Neural cell (in vitro differentiated cells): ENCODE measurements around the gene C3. TPM values are rescaled to one million over a fixed set of nuclear protein-coding genes. Genes with fewer than 3 reads are reported as not detected.
A peak's percentile ranks its signal among the peaks of the same experiment; 100 is the strongest.

Experiments used
- H2AFZ ChIP-seq: fragments of 200-600, 300-800 bp; sonication (generic), shearing (Covaris generic); 2 replicates; pipeline ENCODE4 v1.6.0; 2014; ENCODE audit warnings: low read depth, mild to moderate bottlenecking, antibody characterized with exemption, low read length, moderate library complexity
- H3F3A ChIP-seq: fragments of 200-600 bp; shearing (Covaris generic); 2 replicates; pipeline ENCODE4 v1.6.1; 2016; ENCODE audit warnings: mild to moderate bottlenecking, moderate library complexity, mixed read lengths, antibody characterized with exemption, low read length; ENCODE audit not compliant: insufficient read depth, poor library complexity, severe bottlenecking
- H3K27ac ChIP-seq: fragments of 200-600, 300-800 bp; sonication (generic), shearing (Covaris generic); 2 replicates; pipeline ENCODE4 v1.5.1; 2014; ENCODE audit warnings: mild to moderate bottlenecking, low read length, moderate library complexity
- H3K27me3 ChIP-seq: fragments of 300-800, 200-600 bp; sonication (generic), shearing (Covaris generic); 2 replicates; pipeline ENCODE4 v1.6.0; 2014; ENCODE audit warnings: mild to moderate bottlenecking, low read depth, low read length, moderate library complexity; ENCODE audit not compliant: insufficient read depth
- H3K36me3 ChIP-seq: fragments of 300-800, 200-600 bp; sonication (generic), shearing (Covaris generic); 2 replicates; pipeline ENCODE4 v1.5.1; 2014; ENCODE audit warnings: mild to moderate bottlenecking, antibody characterized with exemption, low read length, moderate library complexity; ENCODE audit not compliant: insufficient read depth
- H3K4me2 ChIP-seq: fragments of 300-800, 200-600 bp; sonication (generic), shearing (Covaris generic); 2 replicates; pipeline ENCODE4 v1.6.0; 2014; ENCODE audit warnings: mild to moderate bottlenecking, low read length
- H3K4me3 ChIP-seq: fragments of 300-800, 200-600 bp; sonication (generic), shearing (Covaris generic); 2 replicates; pipeline ENCODE4 v1.5.1; 2014; ENCODE audit warnings: mild to moderate bottlenecking, low read length, moderate library complexity
- H3K79me2 ChIP-seq: fragments of 200-600 bp; shearing (Covaris generic); replicated peaks from 2 replicates; pipeline ENCODE4 v1.6.0; 2014; ENCODE audit warnings: mild to moderate bottlenecking, low read length, moderate library complexity; ENCODE audit not compliant: insufficient read depth
- H3K9ac ChIP-seq: fragments of 300-800, 200-600 bp; sonication (generic), shearing (Covaris generic); 2 replicates; pipeline ENCODE4 v1.6.1; 2016; ENCODE audit warnings: mild to moderate bottlenecking, low read length, mixed read lengths
- H3K9me2 ChIP-seq: fragments of 200-600 bp; shearing (Covaris generic); 2 replicates; pipeline ENCODE4 v1.6.1; 2016; ENCODE audit warnings: mild to moderate bottlenecking, low read length, mixed read lengths; ENCODE audit not compliant: insufficient read depth
- H3K9me3 ChIP-seq: fragments of 200-600, 300-800 bp; sonication (generic), shearing (Covaris generic); 2 replicates; pipeline ENCODE4 v1.6.1; 2016; ENCODE audit warnings: mild to moderate bottlenecking, mixed run types, low read length, moderate library complexity, mixed read lengths
- H4K20me1 ChIP-seq: fragments of 200-600 bp; shearing (Covaris generic); 2 replicates; pipeline ENCODE4 v1.6.1; 2016; ENCODE audit warnings: mild to moderate bottlenecking, mixed run types; ENCODE audit not compliant: insufficient read depth
- CTCF ChIP-seq: fragments of 450-650 bp; IDR thresholded peaks from 2 replicates; pipeline ENCODE4 v1.5.1; 2014; ENCODE audit warnings: antibody characterized with exemption, mild to moderate bottlenecking, moderate library complexity; ENCODE audit not compliant: poor library complexity, severe bottlenecking
- EZH2 ChIP-seq: fragments of 200-600, 300-800 bp; shearing (Covaris generic), sonication (generic); IDR thresholded peaks from 2 replicates; pipeline ENCODE4 v1.6.1; 2014; ENCODE audit warnings: antibody characterized with exemption, low read length, borderline replicate concordance, mild to moderate bottlenecking; ENCODE audit not compliant: insufficient read depth, poor library complexity, severe bottlenecking
- MXI1 ChIP-seq: fragments of 450-650 bp; conservative IDR thresholded peaks from 2 replicates; pipeline ENCODE4 v1.6.1; 2014; ENCODE audit warnings: antibody characterized with exemption, mild to moderate bottlenecking; ENCODE audit not compliant: poor library complexity, severe bottlenecking
- POLR2AphosphoS5 ChIP-seq: IDR thresholded peaks from 2 replicates; pipeline ENCODE4 v1.6.1; 2012
- RAD21 ChIP-seq: fragments of 450-650 bp; conservative IDR thresholded peaks from 2 replicates; pipeline ENCODE4 v1.6.1; 2014; ENCODE audit warnings: antibody characterized with exemption, mild to moderate bottlenecking, moderate library complexity
- REST ChIP-seq: IDR thresholded peaks from 2 replicates; pipeline ENCODE4 v1.6.1; 2012; ENCODE audit warnings: borderline replicate concordance
- SMC3 ChIP-seq: fragments of 450-650 bp; conservative IDR thresholded peaks from 2 replicates; pipeline ENCODE4 v1.6.1; 2014; ENCODE audit warnings: antibody characterized with exemption, mild to moderate bottlenecking, moderate library complexity; ENCODE audit not compliant: poor library complexity
- TAF1 ChIP-seq: IDR thresholded peaks from 2 replicates; pipeline ENCODE4 v1.6.1; 2012; ENCODE audit warnings: low read depth
- polyA plus RNA-seq: library from polyadenylated mRNA; depleted of rRNA; stranded (reverse); fragments of >200 nt; gene quantifications from 2 replicates; pipeline ENCODE4 v1.2.3, GENCODE V29; 2014

The C3 gene
- polyA plus RNA-seq, 1 donor from 2014 or later: not detected

GRCh38 chr19:6743066-6743465, 22.6 kb upstream of the C3 start:
- Histone ChIP-seq H2AFZ (no peak overlapping the region), H3K9ac (no peak overlapping the region), H3K36me3 (no peaks in the 10 kb centered on the region), H3K79me2 (no peaks in the 10 kb centered on the region), H3K9me2 (no peaks in the 10 kb centered on the region), H3K9me3 (no peaks in the 10 kb centered on the region), H3F3A (no peaks in the 10 kb centered on the region), H3K4me3 (no peak overlapping the region), H4K20me1 (no peaks in the 10 kb centered on the region), H3K4me2 (no peak overlapping the region), H3K27me3 (peaks cover 8% of the 10 kb centered on the region), H3K27ac (no peak overlapping the region)
- TF ChIP-seq REST: no peak

- Histone ChIP-seq H3K79me2 (no peaks in the 10 kb centered on the region), H3K9ac (no peak overlapping the region), H3K27ac (no peak overlapping the region), H3K36me3 (no peaks in the 10 kb centered on the region), H3K4me2 (no peak overlapping the region), H4K20me1 (no peaks in the 10 kb centered on the region), H3K27me3 (peaks cover 8% of the 10 kb centered on the region), H3F3A (no peaks in the 10 kb centered on the region), H3K9me2 (no peaks in the 10 kb centered on the region), H2AFZ (no peak overlapping the region), H3K4me3 (peak overlapping the region; percentile 65), H3K9me3 (no peaks in the 10 kb centered on the region)
- TF ChIP-seq RAD21 (no peak), SMC3 (no peak), CTCF (no peak), REST (no peak), POLR2AphosphoS5 (no peak), MXI1 (no peak), TAF1 (no peak), EZH2 (no peak)
Observed at GRCh38 chr19:6740589-6741343, 20.3 kb upstream of the C3 start.
